Loucy (cell line): ENCODE results near the gene PSMD10.

Experiments used
- CTCF ChIP-seq: fragments of 200-600 bp; sonication (generic); conservative IDR thresholded peaks from 2 replicates; pipeline ENCODE4 v1.5.1; 2014; ENCODE audit warnings: mild to moderate bottlenecking, antibody characterized with exemption, low read length
- EZH2phosphoT487 ChIP-seq: fragments of 200-600 bp; IDR thresholded peaks from 2 replicates; pipeline ENCODE4 v1.6.1; 2018; ENCODE audit warnings: antibody characterized with exemption, mild to moderate bottlenecking, moderate library complexity, borderline replicate concordance

GRCh38 chrX:108132876-108133275, 41.5 kb upstream of the PSMD10 start:
- no peak for TF ChIP-seq CTCF
- TF ChIP-seq EZH2phosphoT487 = no peak
